Astrocyte of the cerebellum (primary cell): ENCODE results near the gene DHRS12.

Source experiments
- DNase-seq: peaks from one replicate; pipeline ENCODE4 v3.0.0-alpha.2; 2011; ENCODE audit warnings: low read depth
- H3K4me3 ChIP-seq: 2 replicates; pipeline ENCODE4 v1.5.1; 2011; ENCODE audit warnings: mild to moderate bottlenecking, low read depth, low read length, moderate library complexity
- in situ Hi-C: cut with HindIII; loops from 2 replicates; pipeline ENCODE4 v1.10.0; 2017; ENCODE audit warnings: low sequenced_read_pairs
- TF ChIP-seq, protein P1 (sequence below): IDR thresholded peaks from 2 replicates; pipeline ENCODE4 v1.5.1; 2012; ENCODE audit warnings: low read length, low read depth, moderate library complexity, mild to moderate bottlenecking; ENCODE audit errors: missing control alignments

DHRS12 gene

DNA sequence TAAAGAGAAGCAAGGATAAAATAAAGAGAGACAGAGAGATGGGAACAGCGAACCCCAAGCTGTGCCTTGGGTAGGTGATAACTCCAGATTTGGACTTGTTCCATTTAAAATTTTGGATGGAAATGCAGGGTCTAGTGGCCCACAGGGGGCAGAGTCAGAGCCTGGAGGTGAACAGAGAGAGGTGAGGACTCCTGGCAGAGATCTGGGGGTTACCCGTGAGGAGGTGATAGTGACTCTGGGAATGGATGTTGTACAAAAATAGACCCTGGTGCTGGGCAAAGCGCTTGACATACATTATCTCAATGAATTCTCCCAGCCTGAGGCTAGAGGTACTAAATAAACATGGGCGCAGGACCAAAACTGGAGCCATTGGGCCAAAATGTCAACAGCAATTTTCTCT lies 14.3 kb upstream of the DHRS12 start:
- DNase-seq, result no peak
- TF ChIP-seq, protein P1, sequence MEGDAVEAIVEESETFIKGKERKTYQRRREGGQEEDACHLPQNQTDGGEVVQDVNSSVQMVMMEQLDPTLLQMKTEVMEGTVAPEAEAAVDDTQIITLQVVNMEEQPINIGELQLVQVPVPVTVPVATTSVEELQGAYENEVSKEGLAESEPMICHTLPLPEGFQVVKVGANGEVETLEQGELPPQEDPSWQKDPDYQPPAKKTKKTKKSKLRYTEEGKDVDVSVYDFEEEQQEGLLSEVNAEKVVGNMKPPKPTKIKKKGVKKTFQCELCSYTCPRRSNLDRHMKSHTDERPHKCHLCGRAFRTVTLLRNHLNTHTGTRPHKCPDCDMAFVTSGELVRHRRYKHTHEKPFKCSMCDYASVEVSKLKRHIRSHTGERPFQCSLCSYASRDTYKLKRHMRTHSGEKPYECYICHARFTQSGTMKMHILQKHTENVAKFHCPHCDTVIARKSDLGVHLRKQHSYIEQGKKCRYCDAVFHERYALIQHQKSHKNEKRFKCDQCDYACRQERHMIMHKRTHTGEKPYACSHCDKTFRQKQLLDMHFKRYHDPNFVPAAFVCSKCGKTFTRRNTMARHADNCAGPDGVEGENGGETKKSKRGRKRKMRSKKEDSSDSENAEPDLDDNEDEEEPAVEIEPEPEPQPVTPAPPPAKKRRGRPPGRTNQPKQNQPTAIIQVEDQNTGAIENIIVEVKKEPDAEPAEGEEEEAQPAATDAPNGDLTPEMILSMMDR, result no peak
- in situ Hi-C loops, result no loop called here
- H3K4me3 ChIP-seq, result no peak overlapping the region

DNA sequence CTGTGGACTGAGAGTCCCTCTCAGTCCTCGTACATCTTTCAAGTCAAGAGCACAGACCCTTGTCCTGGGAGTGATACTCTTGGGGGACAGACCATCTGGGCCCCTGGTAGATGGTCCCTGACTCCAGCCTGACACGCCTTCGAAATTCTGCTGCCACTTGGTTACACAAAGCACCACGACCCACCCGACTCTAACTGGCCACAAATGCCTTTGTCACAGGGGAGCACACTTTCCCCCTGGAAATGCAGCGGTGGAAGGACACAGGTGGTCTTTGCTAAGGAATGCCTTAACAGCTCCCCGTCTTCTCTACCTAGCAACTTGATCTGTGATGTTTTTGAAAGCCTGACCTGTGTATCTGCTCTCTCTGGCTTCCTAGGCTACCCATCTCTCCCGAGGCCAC lies 13.8 kb upstream of the DHRS12 start:
- in situ Hi-C loops, result no loop called here
- DNase-seq, result no peak

DNA sequence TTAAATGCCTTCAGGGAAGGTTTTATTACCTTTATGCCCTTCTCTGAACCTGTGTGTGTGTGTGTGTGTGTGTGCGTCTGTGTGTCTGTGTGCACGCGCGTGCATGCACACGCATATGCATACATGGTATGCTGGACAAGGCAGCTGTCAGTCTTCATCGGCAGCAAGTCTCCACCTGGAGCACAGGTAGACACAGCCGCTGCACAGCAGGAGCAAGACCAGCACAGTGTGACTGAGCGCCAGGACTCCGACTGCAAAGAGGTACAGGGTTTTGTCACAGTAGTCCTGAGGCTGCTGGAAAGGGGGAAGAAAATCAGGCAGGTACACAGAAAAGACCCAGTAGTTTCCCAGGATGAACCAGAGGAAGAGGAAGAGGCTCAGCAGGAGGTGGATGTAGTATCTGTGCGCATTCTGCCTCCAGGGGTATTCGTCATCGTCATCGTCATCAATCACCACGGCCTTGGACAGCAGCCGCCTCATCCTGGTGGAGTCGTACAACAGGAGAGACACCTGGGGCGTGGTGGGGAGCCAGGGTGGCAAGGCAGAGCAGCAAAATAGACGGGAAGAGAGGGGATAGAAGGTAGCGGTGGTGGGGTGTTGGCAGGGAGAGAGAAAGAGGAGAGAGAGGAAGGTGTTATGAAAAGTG lies 12.8 kb upstream of the DHRS12 start:
- TF ChIP-seq, protein P1, result no peak
- no peak overlapping the region for H3K4me3 ChIP-seq
- in situ Hi-C loops, result no loop called here
- no peak for DNase-seq

More for the DNA sequence above, 13.8 kb upstream of the DHRS12 start:
- TF ChIP-seq, protein P1, result no peak
- no peak overlapping the region for H3K4me3 ChIP-seq

DNA sequence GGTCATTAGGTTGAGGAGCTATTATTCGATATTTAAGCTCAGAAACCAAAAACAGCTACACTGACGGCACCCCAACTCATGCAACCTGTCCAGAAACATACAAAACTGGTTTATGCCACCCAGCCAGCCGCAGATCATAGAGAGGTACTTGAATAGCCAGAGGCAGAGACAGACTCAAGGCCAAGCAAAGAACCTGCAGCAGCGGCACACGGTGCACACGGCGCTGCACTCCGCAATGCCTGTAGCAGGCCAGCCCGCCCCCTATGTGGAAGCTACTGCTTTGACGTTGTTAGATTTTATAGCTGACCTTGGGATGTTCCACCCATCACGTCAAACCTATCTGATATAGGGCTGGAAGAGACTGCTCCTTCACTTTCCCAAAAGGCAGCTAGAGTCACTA lies 11.9 kb upstream of the DHRS12 start:
- TF ChIP-seq, protein P1, result no peak
- DNase-seq, result no peak
- H3K4me3 ChIP-seq, result no peak overlapping the region
- in situ Hi-C loops, result no loop called here

DNA sequence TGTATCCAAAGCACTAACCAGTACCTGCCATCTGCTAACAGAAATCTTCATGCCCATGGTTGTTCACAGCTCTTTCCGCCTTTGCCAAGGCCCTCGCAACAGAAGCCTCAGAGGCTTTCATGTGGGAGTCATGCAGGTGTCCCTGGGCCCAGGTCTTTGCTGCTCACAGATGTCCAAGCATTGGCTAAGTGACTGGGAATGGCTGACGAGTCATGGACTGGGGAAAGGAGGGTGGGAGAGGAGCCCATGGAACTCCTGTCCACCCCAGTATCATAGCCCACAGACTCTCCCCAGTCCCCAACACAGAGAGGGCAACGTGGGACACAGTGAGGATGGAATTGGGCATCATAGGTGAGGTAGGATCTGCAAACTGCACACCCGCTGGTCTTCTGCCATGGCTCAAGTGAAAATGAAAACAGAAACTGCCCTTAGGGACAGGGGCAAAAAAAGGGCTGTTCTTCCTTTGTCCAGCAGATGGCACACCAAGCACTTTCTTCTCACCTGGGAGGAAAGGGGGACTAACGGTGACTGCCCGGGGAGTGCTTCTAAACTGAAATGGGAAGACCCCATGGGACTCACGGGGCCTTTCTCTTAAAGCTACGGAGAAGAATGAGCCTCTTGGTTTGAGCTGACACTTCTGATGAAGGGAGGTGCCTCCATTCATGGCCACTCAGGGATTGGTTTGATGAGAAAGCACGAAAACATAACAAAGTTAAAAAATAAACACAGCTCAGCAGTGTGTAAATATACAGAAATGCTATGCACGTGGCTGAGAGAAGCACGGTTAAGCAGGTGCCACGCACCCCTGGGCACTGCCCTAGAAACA lies 11.1 kb upstream of the DHRS12 start:
- in situ Hi-C loops, result no loop called here
- peak; percentile 44 for DNase-seq
- TF ChIP-seq, protein P1, result peak; percentile 87
- H3K4me3 ChIP-seq, result no peak overlapping the region

DNA sequence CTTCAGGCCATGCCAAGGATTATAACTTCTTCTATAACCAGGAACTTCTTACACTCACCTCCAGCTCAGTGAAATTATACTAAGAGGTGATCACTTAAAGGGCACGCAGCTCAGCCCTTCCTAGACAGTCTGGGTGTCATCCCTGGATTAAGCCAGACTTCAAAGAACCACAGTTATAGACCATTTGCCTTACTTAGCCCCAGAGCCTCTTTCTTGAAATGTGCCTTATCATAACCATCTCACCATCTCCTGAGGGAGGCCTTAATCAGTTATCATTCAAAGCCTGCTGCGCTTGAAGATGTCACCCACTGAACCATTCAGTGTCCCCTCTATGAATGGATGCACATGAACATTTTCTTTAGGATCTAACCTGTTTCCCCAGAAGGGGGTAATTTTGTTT lies 10.1 kb upstream of the DHRS12 start:
- no peak overlapping the region for H3K4me3 ChIP-seq
- no peak for DNase-seq
- TF ChIP-seq, protein P1, result no peak
- in situ Hi-C loops, result no loop called here
